H1 (cell line): ENCODE results near the gene CRYAB.

Source experiments
- CTCF ChIP-seq, 3 experiments: IDR thresholded peaks; 1 replicate in 2 of 3; 2 replicates in 1 of 3; pipeline versions ENCODE4 v1.5.1 to v1.6.1; 2011; ENCODE audit warnings: low read length in 3 of 3, mild to moderate bottlenecking in 3 of 3, inconsistent platforms in 2 of 3, low read depth in 1 of 3, moderate library complexity in 1 of 3; ENCODE audit not compliant: insufficient read depth in 1 of 3; ENCODE audit errors: control extremely low read depth in 1 of 3
- EP300 ChIP-seq, 2 experiments: IDR thresholded peaks; 1 replicate in 1 of 2; 2 replicates in 1 of 2; pipeline ENCODE4 v1.6.1; 2011 to 2012; ENCODE audit warnings: low read depth in 2 of 2, low read length in 2 of 2, mild to moderate bottlenecking in 2 of 2, borderline replicate concordance in 1 of 2, inconsistent platforms in 1 of 2, moderate library complexity in 1 of 2
- GABPA ChIP-seq: IDR thresholded peaks from 2 replicates; pipeline ENCODE4 v1.6.1; 2011; ENCODE audit warnings: mild to moderate bottlenecking, low read length, moderate library complexity, borderline replicate concordance; ENCODE audit not compliant: insufficient read depth
- GTF2F1 ChIP-seq: IDR thresholded peaks from 2 replicates; pipeline ENCODE4 v1.6.1; 2012; ENCODE audit warnings: low read depth, low read length, improper control_type of control experiment, borderline replicate concordance
- POLR2A ChIP-seq, 2 experiments: IDR thresholded peaks; 1 replicate in 1 of 2; 2 replicates in 1 of 2; pipeline ENCODE4 v1.6.1; 2011; ENCODE audit warnings: low read depth in 2 of 2, low read length in 2 of 2, mild to moderate bottlenecking in 2 of 2; ENCODE audit errors: control extremely low read depth in 1 of 2
- RXRA ChIP-seq: IDR thresholded peaks from 2 replicates; pipeline ENCODE4 v1.6.1; 2011; ENCODE audit warnings: low read depth, mild to moderate bottlenecking, low read length, moderate library complexity; ENCODE audit not compliant: insufficient read depth

- TF ChIP-seq CTCF (IDR thresholded peaks at IDR 0.05; ENCODE audit: control extremely low read depth in 1 of 3, insufficient read depth in 1 of 3, low read depth in 1 of 3, low read length in 3 of 3) (no peak), GABPA (no peak), RXRA (no peak), POLR2A (IDR thresholded peaks at IDR 0.05; ENCODE audit: control extremely low read depth in 1 of 2, low read depth in 2 of 2, low read length in 2 of 2) (no peak), EP300 (IDR thresholded peaks at IDR 0.05; ENCODE audit: borderline replicate concordance in 1 of 2, low read depth in 2 of 2, low read length in 2 of 2) (no peak), GTF2F1 (no peak)
Measured at GRCh38 chr11:111944651-111945051, 33.1 kb upstream of the CRYAB start.
